ENCODE results near the gene CXCL10. TPM values are rescaled to one million over a fixed set of nuclear protein-coding genes. Genes with fewer than 3 reads are reported as not detected.

CXCL10 gene
- total and polyA plus RNA-seq, 3 experiments from 2014 or later: 1.6 to 1.9 TPM; not detected in 1

- Mint-ChIP-seq H3K9me3 (no peaks in the 10 kb centered on the region), H3K36me3 (peaks cover 19 to 81% (median 38%) of the 10 kb centered on the region in 3 donors), H3K4me3 (no peak overlapping the region), H3K27me3 (no peaks in the 10 kb centered on the region), H3K4me1 (peaks cover 0 to 2% (median 0%) of the 10 kb centered on the region in 3 donors), H3K27ac (no peak overlapping the region)
- Histone ChIP-seq H3K27ac (ENCODE audit: low read depth, low read length) (no peak overlapping the region), H3K4me1 (ENCODE audit: insufficient read depth, low read length) (no peaks in the 10 kb centered on the region), H3K27me3 (ENCODE audit: insufficient read depth, low read length, poor library complexity, severe bottlenecking) (no peaks in the 10 kb centered on the region), H3K36me3 (ENCODE audit: insufficient read depth, low read length) (peaks cover 47% of the 10 kb centered on the region), H3K9me3 (ENCODE audit: low read length) (no peaks in the 10 kb centered on the region), H3K4me3 (ENCODE audit: low read length) (no peak overlapping the region)
- ChIA-PET POLR2A (no interaction called here), CTCF (no interaction called here)
- DNase-seq: no peak
Observed at GRCh38 chr4:75976177-75976576, 47.1 kb downstream of the CXCL10 start.

DNA sequence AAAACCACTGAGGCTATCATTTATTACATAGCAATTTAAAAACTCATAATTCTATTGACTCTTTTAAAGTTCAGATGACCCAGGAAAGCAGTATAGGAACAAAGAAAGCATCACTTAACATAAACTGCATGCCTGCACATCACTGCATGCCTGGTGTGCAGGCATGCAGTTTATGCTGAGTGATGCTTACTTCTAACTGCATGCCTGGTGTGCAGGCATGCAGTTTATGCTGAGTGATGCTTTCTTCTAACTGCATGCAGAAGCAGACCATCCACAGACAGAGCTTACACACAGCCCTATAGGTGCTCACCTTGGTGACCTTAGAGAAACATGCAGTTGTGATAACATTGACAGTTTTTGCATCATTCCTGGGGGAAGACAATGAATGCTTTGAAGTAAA is 49.5 kb downstream of the CXCL10 start:
- Histone ChIP-seq H3K27ac (ENCODE audit: low read depth, low read length) (no peak overlapping the region), H3K4me1 (ENCODE audit: insufficient read depth, low read length) (no peaks in the 10 kb centered on the region), H3K9me3 (ENCODE audit: low read length) (no peaks in the 10 kb centered on the region), H3K4me3 (ENCODE audit: low read length) (no peak overlapping the region), H3K27me3 (ENCODE audit: insufficient read depth, low read length, poor library complexity, severe bottlenecking) (no peaks in the 10 kb centered on the region), H3K36me3 (ENCODE audit: insufficient read depth, low read length) (peaks cover 42% of the 10 kb centered on the region)
- DNase-seq: no peak
- no peaks in the 10 kb centered on the region for H3K4me1 Mint-ChIP-seq
- ChIA-PET CTCF (no interaction called here), POLR2A (interaction anchor here (0.6 kb wide), 1 partner anchor 153 kb away, joined by 6 read pairs; no protein-coding TSS in a partner anchor)
- H3K4me3 Mint-ChIP-seq: no peak overlapping the region
- H3K27ac Mint-ChIP-seq: no peak overlapping the region
- H3K36me3 Mint-ChIP-seq: peaks cover 25 to 89% (median 40%) of the 10 kb centered on the region in 3 donors
- no peaks in the 10 kb centered on the region for H3K27me3 Mint-ChIP-seq
- no peaks in the 10 kb centered on the region for H3K9me3 Mint-ChIP-seq

Other genes with a start within 250 kb of the CXCL10 start
- gene PPEF2, start 121.0 kb downstream of the CXCL10 start, total RNA-seq: under 1 TPM; 0.11 to 0.13 TPM
- not detected for gene PPEF2, start 121.0 kb downstream of the CXCL10 start, polyA plus RNA-seq
- gene NAAA, start 82.5 kb downstream of the CXCL10 start, total RNA-seq: 10 to 100 TPM; 47.9 to 51.5 TPM
- 104 TPM for gene NAAA, start 82.5 kb downstream of the CXCL10 start, polyA plus RNA-seq
- gene SDAD1, start 32.6 kb downstream of the CXCL10 start, total RNA-seq: 10 to 100 TPM; 72.7 to 80.6 TPM
- gene SDAD1, start 32.6 kb downstream of the CXCL10 start, polyA plus RNA-seq: 88.7 TPM
- 1 to 10 TPM; 1.5 to 1.8 TPM for gene CXCL9, start 16.0 kb downstream of the CXCL10 start, total RNA-seq
- not detected for gene CXCL9, start 16.0 kb downstream of the CXCL10 start, polyA plus RNA-seq
- under 1 TPM in 1 of 2 experiments, not detected in 1; 0.18 TPM for gene CXCL11, start 12.6 kb upstream of the CXCL10 start, total RNA-seq
- not detected for gene CXCL11, start 12.6 kb upstream of the CXCL10 start, polyA plus RNA-seq
- not detected for gene ART3, start 51.2 kb upstream of the CXCL10 start, total RNA-seq
- not detected for gene ART3, start 51.2 kb upstream of the CXCL10 start, polyA plus RNA-seq
- gene NUP54, start 124.9 kb upstream of the CXCL10 start, total RNA-seq: 10 to 100 TPM; 56.6 to 63.3 TPM
- 41.8 TPM for gene NUP54, start 124.9 kb upstream of the CXCL10 start, polyA plus RNA-seq
- gene SCARB2, start 190.3 kb upstream of the CXCL10 start, total RNA-seq: 1 to 10 TPM; 6.2 to 6.7 TPM
- gene SCARB2, start 190.3 kb upstream of the CXCL10 start, polyA plus RNA-seq: 17.6 TPM
- gene FAM47E, start 228.2 kb upstream of the CXCL10 start, total RNA-seq: not detected
- gene FAM47E, start 228.2 kb upstream of the CXCL10 start, polyA plus RNA-seq: not detected